Stimulated activated naive CD4-positive, alpha-beta T cell (primary cell): ENCODE data around the gene MAST2.

ENCODE experiments used
- DNase-seq, 6 experiments: peaks; one replicate each; lab custom pipeline; 2025; lab: John Stamatoyannopoulos, UW

The MAST2 gene

DNA sequence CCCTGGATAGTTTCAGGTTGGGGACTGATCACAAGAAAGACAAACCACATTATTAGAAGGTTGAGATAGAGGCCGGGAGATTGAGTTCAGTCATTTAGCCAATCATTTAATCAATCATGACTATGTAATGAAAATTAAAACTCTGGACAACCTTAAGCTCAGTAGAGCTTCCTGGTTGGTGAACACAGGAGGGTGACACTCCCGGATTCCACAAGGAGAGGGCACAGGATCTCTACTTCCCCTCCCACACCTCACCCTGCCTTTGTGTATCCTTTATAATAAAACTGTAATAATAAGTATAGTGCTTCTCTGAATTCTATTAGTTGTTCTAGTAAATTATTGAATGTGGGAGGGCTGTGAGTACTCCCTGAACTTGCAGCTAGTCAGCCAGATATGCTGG, 178.9 kb downstream of the MAST2 start:
- no peak for DNase-seq

DNA sequence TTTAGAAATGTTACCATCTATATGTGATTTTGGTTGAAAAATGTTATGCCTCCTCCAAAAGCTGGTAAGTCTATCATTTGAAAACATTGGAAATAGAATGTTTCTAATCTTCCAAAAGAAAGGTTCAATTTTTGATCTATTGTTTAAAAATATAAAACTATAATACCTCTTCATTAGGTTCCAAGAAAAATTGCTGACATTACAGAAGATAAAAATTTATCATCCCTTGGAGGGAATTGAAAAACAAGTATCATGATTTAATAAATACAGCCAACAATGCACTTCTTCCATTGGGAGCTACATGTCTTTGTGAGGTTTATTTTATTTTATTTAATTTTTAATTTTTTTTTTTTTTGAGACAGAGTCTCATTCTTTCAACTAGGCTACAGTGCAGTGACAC, 180.6 kb downstream of the MAST2 start:
- DNase-seq, result no peak

DNA sequence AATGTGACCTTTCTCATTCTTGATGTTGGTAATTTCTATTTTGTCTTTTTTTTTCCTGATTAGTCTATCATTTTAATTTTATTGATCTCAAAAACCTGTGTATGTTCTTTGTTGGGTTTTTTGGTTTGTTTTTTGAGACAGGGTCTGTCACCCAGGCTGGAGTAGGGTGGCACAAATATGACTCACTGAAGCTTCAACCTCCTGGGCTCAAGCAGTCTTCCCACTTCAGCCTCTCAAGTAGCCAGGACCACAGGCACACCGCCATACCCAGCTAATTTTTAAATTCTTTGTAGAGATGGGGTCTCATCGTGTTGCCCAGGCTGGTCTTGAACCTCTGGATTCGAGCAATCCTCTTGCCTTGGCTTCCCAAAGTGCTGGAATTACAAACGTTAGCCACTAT, 183.8 kb downstream of the MAST2 start:
- DNase-seq, result no peak

DNA sequence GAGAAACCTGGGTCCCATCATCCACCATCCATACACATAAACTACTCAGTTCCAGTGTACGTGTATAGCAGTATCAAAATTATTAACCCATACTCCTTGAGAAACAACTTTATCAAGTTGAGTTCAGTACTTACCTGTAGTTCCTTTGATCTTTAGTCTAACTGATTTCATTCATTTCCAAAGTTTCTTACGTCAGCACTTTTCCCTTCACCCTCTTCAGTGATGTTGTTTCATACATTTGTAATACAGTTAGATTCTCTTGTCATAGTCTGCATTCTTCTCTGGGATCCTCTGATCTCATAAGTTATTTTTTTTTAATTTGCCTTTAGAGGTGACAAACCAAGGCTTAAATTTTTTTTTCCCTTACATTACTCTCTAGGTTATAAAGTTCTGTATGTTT, 185.8 kb downstream of the MAST2 start:
- no peak for DNase-seq

DNA sequence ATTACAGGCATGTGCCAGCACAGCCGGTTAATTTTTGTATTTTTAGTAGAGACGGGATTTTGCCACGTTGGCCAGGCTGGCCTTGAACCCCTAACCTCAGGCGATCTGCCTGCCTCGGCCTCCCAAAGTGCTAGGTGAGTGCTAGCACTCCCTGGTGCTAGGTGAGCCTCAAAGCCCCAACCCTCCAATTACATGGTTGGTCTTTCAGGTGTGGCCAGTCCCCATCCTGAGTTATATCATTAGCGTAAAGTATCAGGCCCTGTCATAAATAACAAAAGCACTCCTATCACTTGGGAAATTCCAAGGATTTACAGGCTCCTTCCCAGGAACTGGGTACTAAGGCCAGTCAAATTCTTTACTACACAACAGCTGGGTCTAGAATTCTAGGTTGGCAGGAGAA, 191.0 kb downstream of the MAST2 start:
- no peak for DNase-seq

DNA sequence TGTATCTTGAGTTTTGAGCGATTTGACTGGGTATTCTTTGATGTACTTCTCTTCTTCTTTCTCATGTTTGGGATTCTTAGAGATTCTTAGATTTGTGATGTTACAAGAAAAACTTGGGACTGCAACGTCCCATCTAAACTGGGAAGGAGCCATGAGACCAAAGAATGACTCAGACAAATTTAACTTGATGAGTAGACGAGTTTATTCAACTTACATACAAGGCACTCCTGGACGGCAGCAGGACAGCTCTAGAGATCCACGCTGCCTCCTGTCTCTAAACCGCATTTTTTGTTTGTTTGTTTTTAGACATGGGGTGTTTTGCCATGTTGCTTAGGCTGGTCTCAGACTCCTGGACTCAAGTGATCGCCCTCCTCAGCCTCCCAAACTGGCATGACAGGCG, 191.9 kb downstream of the MAST2 start:
- DNase-seq, result no peak

DNA sequence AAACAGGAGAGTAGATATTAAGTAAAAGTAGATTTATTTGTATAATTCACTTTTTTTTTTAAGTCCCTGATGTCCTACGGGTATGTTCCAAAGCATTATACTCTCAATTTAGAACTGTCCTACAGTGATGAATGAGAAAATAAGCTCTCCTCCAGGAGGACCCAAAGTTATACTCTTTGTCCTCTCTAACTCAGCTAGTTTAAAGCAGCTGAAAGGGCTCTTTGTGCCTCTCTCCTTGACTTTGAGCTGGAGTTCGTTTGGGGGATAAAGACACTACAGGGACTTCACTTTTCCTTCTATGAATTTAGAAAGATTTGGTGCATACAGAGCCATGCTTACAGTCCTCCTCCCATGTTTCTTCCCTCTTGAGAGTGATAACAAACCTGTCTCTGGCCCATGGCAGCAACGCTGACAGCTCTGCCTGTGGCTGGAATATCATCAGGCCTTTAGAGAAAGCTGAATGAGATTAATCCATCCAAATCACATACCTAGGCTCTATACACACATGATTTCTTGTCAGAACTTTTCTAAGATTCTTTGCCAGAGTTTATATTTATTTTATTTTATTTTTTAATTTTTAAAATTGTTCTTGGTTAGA, 194.7 kb downstream of the MAST2 start:
- no peak for DNase-seq

DNA sequence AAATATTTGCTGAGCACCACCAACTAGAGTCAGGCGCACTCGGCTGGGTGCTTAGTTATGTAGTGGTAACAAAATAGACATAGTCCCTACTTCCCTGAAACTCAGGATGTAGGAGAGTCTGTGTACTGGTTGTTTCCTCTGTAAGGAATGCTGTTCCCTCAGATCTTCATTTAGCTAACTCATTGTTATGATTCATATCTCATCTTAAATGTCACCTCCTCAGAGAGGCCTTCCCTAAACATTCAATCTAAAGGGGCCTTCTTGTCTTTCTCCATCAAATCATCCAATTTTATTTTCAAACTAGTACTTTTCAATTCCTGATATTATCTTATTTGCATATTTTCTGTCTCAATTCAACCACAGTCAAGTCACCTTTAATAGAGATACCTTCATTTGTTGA, 196.1 kb downstream of the MAST2 start:
- DNase-seq, result no peak

DNA sequence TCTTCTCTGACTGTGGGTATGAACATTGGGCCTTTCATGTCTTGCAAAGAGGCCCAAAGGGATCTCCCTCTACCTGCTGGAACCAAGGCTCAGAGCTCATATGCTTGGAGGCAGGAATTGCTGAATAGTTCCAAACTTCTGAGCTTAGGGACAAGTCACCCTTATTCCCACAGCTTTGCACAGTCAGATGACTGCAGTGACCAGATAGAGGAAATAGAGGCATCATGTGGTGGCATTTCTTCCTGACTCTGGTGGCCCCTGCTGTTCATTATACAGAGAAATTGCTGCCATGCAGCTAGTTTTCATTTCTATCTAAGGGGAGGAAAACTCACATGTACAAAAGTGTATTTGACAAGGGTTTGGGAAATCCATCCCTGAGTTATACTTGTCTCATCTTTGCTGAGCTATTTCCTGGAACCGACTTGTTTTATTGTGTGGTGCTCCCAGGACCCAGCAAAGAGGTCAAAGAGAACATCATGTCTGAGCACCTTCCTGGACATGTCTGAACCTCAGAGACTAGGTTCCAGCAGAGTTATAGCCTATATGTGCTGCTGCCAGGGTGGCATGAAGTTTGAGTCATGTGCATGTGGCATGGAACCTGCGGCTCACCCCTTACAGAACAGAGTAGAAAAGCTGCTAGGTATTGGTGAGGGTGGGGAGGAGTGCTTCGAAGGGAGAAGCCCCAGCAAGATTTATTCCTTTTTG, 197.8 kb downstream of the MAST2 start:
- DNase-seq, result no peak

DNA sequence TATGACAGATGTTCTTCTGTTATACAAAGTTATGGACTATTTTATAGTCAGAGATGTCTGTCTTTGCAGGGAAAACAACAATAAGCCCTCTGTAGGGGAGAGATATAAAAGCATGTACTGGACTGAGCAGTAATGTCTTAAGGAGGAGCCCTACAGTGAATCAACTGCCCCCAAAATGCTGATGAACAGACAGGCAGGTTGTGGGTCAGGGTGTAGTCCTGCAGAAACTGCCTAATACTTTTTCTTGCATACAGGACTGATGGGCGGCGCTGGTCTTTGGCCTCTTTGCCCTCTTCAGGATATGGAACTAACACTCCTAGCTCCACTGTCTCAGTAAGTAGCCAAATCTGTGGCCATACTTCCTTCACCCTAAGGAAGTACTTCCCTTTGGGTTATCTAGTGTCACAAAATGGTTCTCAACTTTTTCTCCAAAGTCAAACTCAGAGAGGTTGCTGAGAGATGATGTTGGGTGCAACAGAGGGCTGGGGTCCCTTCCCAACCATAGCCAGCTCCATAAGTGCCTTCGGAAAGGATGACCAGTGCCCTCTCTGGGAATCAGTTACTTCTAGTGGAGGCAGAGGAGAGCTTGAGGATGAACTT, 199.2 kb downstream of the MAST2 start:
- DNase-seq, result no peak

DNA sequence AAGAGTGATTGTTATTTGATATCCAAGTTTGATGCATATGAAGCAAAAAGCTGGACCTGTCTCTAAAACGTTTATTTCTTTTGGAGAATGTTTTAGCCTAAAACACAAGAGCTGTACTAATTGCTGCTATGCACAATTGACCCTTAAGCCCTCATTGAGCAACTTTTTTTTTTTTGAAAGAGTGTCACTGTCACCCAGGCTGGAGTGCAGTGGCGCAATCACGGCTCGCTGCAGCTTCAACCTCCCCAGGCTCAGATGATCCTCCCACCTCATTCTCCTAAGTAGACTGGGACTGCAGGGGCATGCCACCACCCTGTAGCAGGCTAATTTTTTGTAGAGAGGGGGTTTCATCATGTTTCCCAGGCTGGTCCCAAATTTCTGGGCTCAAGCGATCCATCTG, 199.9 kb downstream of the MAST2 start:
- DNase-seq, result no peak

DNA sequence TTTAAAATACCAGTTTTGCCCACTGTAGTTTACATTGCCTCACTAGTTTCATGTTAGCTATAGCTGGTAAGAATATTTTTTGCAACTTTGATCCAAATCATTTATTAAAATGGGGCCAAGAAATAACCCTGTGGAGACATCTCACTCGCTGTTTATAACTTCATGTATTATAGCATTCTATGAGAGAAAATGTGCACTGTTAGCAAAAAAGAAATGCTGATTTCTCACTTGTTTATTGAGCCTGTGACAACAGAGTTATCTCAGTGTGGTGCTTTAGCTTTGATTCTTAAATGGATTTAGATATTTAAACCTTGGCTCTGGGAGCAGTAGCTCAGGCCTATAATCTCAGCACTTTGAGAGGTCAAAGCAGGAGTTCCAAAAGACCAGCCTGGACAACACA, 201.1 kb downstream of the MAST2 start:
- no peak for DNase-seq

DNA sequence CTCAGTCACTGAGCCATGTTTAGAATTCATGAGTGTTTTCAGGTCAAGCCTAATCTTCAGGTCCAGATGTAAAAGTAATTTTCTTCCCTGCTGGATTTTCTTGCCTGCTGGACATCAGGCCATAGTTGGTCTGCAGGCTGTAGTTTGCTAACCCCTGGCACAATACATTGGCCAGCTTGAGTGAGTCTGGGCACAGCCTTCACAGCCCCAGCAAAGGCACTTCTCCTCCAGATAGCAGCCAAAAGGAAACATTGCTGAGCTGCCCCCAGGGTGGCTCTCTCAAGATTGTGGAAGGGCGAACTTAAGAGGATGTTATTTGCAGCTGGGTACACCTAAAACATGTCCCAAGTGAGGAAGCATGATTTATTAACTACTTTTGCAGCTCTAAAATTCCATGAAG, 202.2 kb downstream of the MAST2 start:
- no peak for DNase-seq

DNA sequence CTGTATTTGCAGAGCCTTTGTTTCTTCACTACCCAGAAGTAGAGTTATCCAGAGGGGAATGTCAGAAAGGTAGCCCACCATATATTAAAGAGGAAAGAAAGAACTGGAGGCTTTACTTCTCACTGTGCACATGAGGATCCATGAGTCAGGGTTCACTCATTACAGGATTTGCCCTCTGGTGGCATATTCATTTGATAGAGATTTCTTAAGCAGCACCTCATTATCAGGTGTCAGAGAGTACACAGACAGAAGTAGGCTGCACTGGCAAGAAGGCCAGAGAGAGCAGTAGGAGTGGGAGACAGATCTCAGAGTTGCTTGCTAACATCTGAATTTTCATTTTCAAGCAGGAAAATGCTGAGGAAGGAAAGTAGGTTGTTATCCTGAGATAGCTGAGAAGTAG, 205.2 kb downstream of the MAST2 start:
- DNase-seq, result no peak

DNA sequence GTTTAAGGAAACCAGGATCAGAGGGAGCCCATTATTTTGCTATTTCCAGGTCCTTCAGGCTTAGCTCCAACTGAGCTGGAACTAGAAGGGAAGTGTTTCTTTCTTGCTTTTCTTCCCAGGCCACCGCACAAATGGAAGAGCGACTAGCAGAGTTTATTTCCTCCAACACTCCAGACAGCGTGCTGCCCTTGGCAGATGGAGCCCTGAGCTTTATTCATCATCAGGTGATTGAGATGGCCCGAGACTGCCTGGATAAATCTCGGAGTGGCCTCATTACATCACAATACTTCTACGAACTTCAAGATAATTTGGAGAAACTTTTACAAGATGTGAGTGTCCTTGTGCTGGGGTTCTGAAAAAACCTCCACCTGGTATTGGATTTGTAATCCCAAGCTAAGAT, 207.2 kb downstream of the MAST2 start:
- no peak for DNase-seq

DNA sequence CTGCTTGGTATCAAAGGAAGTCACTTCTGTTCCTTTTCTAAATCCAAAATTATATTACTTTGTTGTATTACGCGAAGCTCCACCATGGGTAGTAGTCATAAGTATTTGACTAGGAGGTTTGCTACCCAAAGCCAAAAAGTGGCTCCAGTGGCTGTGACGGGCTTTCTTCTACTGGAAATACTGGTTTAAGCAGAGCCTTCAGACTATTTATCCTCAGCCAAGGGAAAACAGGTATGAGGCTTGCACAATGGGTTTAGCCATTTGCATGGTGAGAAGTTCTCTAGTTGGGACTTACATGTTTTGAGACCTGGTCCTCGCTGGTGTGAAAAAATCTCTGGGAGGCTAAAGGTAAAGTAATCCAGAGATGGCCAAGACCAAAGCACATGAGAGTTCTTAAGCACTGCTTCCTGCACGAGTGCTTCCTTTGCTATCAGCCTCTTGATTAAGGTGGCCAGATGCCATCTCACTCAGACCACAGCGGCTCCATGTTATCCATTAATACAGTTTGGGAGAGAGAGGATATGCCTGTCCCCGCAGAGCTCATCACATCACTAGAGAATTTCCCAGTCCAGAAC, 207.8 kb downstream of the MAST2 start:
- no peak for DNase-seq

DNA sequence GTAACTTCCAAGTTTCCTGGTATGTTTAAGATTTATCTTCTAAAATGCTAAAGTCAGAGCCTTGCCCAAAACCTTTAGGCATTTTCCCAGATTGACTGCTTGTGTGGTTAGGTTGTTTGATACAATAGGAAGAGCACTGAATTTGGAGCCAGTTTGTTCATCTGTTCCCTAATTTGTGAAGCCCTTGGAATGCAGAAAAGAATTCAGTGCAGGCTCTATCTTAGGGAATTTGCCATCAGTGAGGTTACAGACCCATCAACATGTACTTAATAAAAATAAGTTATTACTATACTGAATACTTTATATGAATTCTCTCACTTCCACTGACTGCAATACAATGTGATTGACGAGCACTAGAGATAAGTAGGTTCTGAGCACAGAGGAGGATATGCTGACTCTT, 208.8 kb downstream of the MAST2 start:
- DNase-seq, result no peak

DNA sequence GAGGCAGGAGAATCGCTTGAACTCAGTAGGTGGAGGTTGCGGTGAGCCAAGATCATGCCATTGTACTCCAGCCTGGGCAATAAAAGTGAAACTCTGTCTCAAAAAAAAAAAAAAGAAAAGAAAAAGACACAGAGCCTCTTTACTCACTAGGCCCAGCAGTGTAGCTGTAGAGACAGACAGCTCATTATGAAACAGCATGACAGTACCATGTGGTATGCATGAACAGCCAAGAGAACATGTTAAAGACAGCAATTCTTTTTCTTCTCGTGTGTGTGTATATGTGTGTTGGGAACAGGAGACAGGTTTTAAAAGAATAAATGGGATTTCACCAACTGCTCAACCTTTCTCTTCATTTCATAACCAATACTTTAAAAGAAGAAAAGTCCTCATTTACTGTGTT, 210.2 kb downstream of the MAST2 start:
- DNase-seq, result no peak

DNA sequence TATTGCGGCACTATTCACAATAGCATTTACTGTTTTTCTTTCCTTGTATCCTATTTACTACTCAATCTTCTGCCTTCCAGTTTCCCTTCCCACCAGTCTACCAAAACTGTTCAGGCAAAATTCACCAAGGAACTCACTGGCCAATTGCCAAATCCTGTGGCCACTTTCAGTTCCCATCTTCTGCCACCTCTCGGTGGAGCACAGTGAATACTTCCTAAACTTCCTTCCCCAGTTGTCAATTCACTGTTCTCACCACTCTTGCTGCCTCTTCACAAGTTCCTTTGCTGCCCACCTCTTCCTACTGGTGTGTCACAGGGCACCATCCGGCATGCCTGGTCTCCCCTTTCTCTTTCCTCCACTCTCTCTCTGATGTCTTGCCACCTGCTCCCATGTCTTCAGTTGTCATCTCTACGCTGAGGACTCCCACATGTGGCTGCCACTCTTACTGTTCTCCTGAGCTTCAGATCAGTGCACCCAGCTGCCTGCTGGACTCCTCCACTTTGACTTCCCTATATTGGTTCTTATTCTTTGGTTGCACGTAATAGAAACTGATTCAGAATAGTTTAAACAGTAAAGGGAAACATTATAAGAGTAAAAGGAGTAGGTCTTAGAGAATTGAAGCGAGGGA, 214.6 kb downstream of the MAST2 start:
- no peak for DNase-seq

DNA sequence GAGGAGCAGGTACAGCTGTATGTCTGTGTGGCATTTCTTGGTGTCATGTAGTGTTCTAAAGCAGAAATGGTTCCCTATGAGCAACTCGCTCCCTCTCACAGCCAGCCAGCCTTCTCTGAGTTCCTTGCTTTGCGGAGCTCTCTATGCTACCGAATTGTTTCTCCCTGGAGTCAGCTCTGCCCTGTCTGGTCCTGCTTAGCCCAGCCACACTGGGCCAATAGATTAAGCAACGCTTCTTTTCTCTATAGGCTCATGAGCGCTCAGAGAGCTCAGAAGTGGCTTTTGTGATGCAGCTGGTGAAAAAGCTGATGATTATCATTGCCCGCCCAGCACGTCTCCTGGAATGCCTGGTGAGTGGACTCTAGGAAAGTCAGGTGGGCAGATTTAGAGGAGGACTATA, 215.9 kb downstream of the MAST2 start:
- DNase-seq, result no peak

DNA sequence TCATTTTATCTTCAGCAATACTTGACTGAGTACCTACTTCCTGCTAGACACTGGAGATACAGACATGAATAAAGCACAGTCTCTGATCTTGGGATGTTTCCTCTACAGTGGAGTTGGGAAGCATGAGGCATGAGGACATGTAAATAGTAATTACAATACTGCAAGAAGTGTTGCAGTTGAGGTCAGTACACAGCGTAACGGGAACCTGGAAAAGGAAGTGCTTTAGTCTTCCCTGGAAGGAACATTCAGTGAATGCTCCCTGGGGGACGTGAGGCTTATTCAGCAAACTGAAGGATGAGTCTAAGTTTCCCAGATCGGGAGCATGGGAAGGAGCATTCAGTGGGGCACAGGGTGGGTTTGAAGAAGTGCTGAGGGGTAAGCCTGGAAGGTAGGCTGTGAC, 216.6 kb downstream of the MAST2 start:
- no peak for DNase-seq

DNA sequence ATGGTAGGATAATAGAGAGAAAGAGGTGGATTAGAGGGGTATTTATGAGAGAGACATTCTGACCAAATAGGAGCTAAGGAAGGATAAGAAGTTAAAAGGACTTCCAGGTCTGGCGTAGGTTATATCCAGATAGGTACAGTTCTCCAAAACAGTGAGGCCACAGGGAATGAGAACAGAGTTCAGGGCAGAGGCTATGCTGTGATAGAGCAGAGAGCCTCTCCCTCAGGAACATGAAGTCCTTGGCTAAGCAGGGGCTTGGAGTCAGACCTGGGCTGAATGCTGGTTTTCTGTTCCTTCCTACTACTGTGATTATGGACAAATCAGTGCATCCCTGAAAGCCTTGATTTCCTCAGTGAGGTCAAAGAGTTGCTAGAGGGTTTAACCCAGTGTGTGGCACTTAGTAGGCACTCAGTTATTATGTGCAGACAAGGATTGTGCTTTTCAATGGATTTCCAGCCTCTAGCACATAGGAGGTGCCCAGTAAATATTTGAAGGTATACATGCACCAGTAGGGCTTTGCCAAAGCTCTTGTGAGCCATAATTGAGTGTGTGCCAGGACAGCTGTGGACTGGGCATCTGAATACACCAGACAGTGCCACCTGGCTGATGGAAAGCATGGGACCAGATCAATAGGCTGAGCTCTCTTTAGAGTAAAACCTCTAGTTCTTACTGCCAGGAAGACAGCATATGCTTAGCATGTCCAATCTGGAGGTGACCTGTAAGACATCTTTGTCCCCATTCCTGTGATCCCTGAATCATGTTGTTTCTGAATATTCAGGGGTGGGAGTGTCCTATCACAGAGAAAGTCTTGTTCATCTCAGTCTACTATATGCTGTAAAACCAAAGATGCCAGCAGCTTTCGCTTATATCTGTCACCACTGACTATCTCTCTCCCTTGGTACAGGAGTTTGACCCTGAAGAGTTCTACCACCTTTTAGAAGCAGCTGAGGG, 217.9 kb downstream of the MAST2 start:
- DNase-seq, result no peak
